Iris pigment epithelial cell (primary cell): ENCODE measurements around the gene DLG2.

Experiments used
- DNase-seq: peaks from one replicate; pipeline ENCODE4 v3.0.0-alpha.2; 2011; ENCODE audit warnings: low read depth

Gene DLG2

GRCh38 chr11:83923961-83924360, 1703.2 kb downstream of the DLG2 start:
- no peak for DNase-seq

GRCh38 chr11:83922953-83923352, 1704.2 kb downstream of the DLG2 start:
- DNase-seq: no peak

- DNase-seq: no peak
Observed at GRCh38 chr11:83922318-83922717, 1704.8 kb downstream of the DLG2 start.

- DNase-seq: no peak
Observed at GRCh38 chr11:83921447-83922192, 1705.5 kb downstream of the DLG2 start.

DNA sequence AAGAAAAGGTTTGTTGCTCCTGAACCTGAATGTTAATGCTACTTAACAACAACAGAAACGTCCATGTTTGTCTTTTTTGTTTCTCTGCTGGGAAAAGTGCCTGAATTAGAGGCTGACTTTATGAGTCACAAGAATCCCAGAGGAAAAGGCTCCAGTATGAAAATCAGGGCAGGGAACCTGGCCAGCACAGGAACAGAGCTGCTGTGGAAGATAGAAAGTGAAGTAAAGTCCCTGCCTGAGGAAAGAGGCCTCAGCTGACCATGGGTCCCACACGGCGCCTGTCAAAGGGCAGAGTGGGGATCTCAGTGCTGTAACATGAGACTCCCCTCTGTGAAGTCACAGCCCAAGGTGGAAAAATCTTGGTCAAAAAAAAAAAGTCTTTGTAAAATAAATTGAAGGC, 1708.7 kb downstream of the DLG2 start:
- DNase-seq: no peak

DNA sequence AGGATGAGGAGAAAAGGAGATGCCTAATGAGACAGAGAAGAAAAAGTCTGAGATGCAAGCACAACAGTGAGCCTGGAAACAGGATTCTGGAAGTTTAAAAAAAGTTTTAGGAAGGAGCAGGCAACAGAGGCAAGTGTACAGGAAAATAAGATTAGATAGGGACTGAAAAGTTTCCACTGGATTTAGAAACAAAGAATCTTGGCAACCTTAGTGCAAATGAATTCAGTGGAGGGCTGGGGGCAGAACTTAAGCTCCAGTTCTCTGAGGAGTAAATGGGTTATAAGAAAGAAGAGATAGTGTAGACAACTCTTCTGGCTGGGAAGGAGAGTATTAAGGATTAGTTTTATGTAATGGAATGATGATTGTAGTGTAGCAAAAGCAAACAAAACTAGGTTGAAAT, 1712.1 kb downstream of the DLG2 start:
- DNase-seq: no peak

DNA sequence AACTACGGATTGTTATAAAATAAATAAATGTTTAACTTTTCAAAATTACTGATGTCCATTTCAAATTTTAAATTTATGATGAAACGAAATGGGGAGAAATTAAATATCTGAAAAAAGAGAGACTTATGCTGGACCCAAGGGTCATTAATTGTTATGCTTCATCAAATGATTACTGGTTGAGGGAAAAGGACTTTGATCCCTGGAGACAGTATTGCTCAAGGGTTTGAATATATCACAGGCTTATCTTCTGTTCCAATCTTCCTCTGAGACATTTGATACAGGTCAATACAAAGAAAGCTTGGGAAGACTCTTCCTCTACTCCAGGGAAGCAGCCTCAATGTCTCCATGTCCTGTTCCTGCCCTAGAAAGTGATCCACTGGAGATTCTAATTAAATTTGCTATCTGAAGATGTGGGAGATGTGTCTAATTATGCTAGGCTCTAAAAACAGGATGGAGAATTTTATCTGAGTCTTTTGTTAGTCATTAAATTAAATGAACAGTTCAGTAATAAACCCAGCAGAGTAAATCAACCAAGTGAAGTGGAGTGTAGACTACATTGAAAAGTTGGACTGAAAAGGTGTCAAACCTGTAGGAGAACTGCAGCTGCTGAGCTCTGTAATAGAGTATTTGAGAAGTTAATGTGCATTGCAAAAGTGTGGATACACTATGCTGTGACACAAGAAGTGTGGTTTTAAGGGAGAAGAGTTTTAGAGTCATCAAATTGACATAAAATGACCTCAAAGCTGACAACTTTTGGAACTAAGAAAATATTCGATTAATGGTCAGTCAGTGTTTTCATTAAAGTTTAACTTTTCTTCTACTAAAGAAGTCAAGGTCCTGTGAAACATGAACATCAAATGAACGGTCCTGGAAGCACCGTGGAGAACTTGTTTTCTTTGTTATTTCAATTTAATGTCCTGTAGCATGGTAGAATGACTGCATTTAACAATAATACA, 1717.3 kb downstream of the DLG2 start:
- DNase-seq: no peak

- DNase-seq: no peak
Observed at GRCh38 chr11:83908298-83908856, 1718.8 kb downstream of the DLG2 start.

- no peak for DNase-seq
Observed at GRCh38 chr11:83895516-83895915, 1731.6 kb downstream of the DLG2 start.

DNA sequence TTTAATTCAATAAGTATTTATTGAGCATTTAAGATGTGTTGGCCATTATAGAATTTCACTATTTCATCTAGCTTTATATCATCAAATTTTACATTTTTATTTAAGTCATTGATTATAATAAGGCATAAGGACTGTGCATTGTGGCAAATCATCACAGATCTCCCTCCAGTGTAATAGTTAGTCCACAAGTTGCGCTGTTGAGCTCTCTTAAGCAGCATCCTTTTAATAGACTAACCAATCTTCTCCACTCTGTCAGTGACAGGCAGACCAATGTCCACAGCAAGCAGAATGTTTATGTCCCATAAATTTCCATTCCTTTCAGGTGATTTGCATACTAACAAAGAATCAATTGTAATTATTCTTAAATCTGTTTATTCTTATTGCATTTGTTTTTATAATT, 1745.7 kb downstream of the DLG2 start:
- peak; percentile 5 for DNase-seq

DNA sequence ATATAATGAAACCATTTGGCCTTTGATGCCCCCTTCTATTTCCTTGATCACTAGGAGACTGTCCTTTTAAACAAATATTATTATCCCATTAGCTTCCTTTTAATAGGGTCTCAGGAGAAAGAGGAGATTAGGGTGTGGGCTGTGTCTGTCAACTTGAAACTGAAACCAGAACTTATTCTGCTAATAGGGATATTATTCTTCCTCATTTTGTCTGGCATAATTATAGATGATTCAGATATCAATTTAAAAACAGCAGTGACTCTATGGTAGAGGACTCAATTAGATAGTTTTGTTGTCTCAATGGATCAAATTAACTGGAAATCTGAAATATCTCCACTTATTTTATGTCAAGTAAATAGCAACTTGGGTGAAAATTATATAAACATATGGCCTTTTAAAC, 1756.1 kb downstream of the DLG2 start:
- no peak for DNase-seq

DNA sequence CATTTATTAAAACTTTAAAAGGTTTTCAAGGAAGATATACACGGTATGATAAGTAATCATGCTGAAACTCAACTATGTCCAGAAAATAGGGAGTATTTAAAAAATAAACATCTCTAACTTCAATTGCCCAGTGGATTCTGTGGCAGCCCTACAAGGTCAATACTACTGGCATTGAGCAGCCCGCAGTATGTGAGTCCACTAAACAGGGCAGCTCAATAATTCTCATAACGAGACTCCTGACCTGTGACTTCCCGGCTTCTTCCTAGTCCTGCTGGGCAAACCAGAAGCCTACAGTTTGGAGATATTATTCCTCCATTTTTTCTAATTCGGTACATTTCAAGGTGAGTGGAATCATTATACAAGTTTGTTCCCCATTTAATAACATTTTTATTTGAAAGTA, 1760.5 kb downstream of the DLG2 start:
- DNase-seq: no peak

DNA sequence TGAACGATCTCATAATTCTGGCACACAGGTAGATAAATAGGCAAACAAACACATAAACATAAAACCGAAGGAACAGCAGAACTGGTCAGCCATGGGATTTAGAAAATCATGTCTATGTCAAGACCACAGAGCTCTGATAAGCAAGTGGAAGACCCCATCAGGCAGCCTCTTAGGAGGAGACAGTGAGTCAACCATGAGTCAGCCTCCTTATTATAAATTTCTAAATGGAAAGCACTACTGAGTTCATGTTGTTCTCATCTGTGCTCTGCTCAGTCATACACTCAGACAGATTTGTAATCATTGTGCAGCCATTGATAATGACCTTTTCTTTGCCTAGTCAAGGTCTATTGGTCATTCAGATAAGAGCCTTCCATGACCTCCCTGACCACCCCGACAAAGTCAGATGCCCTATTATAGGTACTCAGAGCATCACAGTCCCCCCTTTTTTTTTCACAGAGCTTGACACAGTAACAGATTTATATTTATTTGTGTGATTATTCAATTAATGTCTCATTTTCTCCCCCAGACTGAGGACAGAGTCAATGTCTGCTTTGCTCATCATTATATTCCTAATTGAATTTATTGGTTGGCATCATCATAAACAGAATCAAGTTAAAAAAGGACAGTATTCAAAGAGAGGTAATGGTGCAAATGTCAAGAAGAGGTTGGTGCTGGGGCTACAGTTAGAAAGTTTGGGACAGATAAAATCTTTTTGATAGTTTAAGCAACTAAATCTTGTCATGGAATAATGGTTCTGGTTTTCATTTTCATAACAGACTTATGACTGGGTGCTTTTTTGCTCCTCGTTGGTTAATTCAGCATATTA, 1761.3 kb downstream of the DLG2 start:
- peak; percentile 82 for DNase-seq

DNA sequence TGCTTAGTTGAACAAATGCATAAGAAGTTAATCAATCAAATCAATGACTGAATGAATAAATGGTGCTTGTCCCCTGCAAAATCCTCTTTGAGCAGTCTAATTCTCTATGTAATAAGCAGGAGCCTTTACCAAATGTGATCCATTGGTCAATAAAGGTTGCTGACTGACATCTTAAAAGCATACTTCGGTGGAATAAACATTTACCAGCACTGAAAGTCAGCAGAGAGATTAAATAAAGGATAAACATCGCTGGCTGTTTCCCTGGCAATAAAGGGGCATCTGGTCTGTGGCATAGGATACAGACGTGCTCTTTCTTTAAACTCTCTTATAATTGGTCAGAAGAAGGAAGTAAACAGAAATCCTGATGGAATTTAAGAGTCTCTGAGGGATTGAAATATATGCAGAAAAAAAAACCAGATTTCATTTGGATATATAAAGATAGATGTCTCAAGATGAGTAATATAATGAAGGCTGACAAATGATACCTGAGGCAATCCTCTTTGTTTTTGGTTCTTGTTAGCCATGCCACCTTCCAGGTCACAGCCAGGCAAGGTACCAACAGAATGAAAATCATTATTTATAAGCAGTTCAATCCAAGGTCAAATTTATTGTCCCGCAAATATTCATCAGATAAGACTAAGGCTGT, 1762.6 kb downstream of the DLG2 start:
- no peak for DNase-seq

DNA sequence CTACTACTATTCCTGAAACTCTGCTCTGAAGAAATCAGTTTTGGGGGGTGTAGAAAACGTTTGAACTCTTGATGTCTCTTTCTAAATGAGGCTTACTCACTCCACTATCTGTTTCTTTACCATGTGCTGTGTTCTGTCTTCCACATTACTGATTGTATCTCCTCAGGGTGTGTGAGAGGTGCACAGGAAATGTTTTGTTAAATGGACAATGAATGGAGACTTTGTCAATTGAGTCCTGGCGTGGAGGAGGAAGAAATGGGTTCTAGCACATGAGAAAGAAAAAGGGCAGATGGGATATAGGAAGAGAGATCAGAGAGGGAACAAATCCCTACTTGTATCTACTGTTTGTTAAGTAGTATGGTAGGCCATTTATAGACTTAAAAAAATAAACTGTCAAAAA, 1763.9 kb downstream of the DLG2 start:
- DNase-seq: no peak

- no peak for DNase-seq
Observed at GRCh38 chr11:83862691-83863090, 1764.5 kb downstream of the DLG2 start.

GRCh38 chr11:83862033-83862432, 1765.1 kb downstream of the DLG2 start:
- no peak for DNase-seq

- DNase-seq: no peak
Observed at GRCh38 chr11:83858694-83859093, 1768.5 kb downstream of the DLG2 start.

- DNase-seq: no peak
Observed at GRCh38 chr11:83855237-83855636, 1771.9 kb downstream of the DLG2 start.

DNA sequence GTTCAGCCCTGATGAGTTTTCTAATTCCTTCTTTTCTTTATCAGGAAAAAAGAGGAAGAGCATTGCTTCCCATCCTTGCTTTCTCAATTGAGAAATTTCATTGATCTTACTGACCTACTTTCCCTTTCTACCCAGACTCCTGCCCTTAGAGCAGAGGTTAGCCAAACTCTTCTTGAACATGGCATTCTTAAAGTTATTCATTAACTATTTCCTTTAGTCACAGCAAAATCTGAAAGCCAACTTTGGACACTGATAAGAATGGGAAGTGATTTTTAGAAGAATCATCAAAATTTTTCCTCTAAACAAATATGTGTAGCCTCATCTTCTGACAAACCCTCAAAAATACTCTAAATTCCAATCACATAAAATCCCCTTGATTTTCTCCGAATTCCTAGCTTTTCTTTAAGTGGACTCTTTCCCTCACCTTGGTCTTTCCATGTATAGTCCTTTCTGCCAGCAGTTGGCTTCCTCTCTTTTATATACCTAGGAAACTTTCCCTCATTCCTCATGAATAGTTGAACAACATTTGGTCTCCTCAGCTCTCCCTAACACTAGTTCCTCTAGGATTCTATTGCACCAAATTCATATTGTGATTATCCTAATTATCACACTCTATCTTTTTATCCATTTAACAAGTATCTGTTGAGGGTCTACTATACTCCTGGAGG, 1774.2 kb downstream of the DLG2 start:
- DNase-seq: no peak

GRCh38 chr11:83852012-83852411, 1775.1 kb downstream of the DLG2 start:
- no peak for DNase-seq
